Measurements from ENCODE around the gene SLC5A6. TPM values are rescaled to one million over a fixed set of nuclear protein-coding genes. Genes with fewer than 3 reads are reported as not detected.

The SLC5A6 gene
- total RNA-seq, 1 donor from 2014 or later = 66.7 TPM

- Mint-ChIP-seq H3K4me1 (ENCODE audit: low read depth) (no peaks in the 10 kb centered on the region), H3K36me3 (ENCODE audit: insufficient read depth) (peaks cover 38% of the 10 kb centered on the region), H3K4me3 (ENCODE audit: low read depth) (no peak overlapping the region), H3K27ac (no peak overlapping the region), H3K27me3 (no peaks in the 10 kb centered on the region), H3K9me3 (ENCODE audit: low read depth) (no peaks in the 10 kb centered on the region)
- TF ChIP-seq CTCF (IDR thresholded peaks at IDR 0.05; ENCODE audit: unreplicated experiment) = no peak
- DNase-seq (ENCODE audit: low spot score, unreplicated experiment) = no peak
Measured at GRCh38 chr2:27236136-27236535, 24.1 kb upstream of the SLC5A6 start.

- DNase-seq (ENCODE audit: low spot score, unreplicated experiment) = no peak
- H3K4me1 Mint-ChIP-seq (ENCODE audit: low read depth) = no peaks in the 10 kb centered on the region
- H3K27ac Mint-ChIP-seq = no peak overlapping the region
- H3K27me3 Mint-ChIP-seq = no peaks in the 10 kb centered on the region
- no peaks in the 10 kb centered on the region for H3K9me3 Mint-ChIP-seq (ENCODE audit: low read depth)
- no peak overlapping the region for H3K4me3 Mint-ChIP-seq (ENCODE audit: low read depth)
- no peak for TF ChIP-seq CTCF (IDR thresholded peaks at IDR 0.05; ENCODE audit: unreplicated experiment)
- peaks cover 30% of the 10 kb centered on the region for H3K36me3 Mint-ChIP-seq (ENCODE audit: insufficient read depth)
Measured at GRCh38 chr2:27233341-27233740, 21.3 kb upstream of the SLC5A6 start.

GRCh38 chr2:27231921-27232320, 19.9 kb upstream of the SLC5A6 start:
- Mint-ChIP-seq H3K27ac (no peak overlapping the region), H3K36me3 (ENCODE audit: insufficient read depth) (peaks cover 35% of the 10 kb centered on the region), H3K4me1 (ENCODE audit: low read depth) (no peaks in the 10 kb centered on the region), H3K9me3 (ENCODE audit: low read depth) (no peaks in the 10 kb centered on the region), H3K27me3 (no peaks in the 10 kb centered on the region), H3K4me3 (ENCODE audit: low read depth) (no peak overlapping the region)
- TF ChIP-seq CTCF (IDR thresholded peaks at IDR 0.05; ENCODE audit: unreplicated experiment) = no peak
- no peak for DNase-seq (ENCODE audit: low spot score, unreplicated experiment)

GRCh38 chr2:27227501-27227900, 15.4 kb upstream of the SLC5A6 start:
- Mint-ChIP-seq H3K4me1 (ENCODE audit: low read depth) (no peaks in the 10 kb centered on the region), H3K27ac (no peak overlapping the region), H3K9me3 (ENCODE audit: low read depth) (no peaks in the 10 kb centered on the region), H3K4me3 (ENCODE audit: low read depth) (no peak overlapping the region), H3K36me3 (ENCODE audit: insufficient read depth) (peaks cover 29% of the 10 kb centered on the region), H3K27me3 (no peaks in the 10 kb centered on the region)
- no peak for DNase-seq (ENCODE audit: low spot score, unreplicated experiment)
- no peak for TF ChIP-seq CTCF (IDR thresholded peaks at IDR 0.05; ENCODE audit: unreplicated experiment)

- no peak overlapping the region for H3K4me3 Mint-ChIP-seq (ENCODE audit: low read depth)
- no peaks in the 10 kb centered on the region for H3K27me3 Mint-ChIP-seq
- no peak for TF ChIP-seq CTCF (IDR thresholded peaks at IDR 0.05; ENCODE audit: unreplicated experiment)
- DNase-seq (ENCODE audit: low spot score, unreplicated experiment) = no peak
- peaks cover 31% of the 10 kb centered on the region for H3K36me3 Mint-ChIP-seq (ENCODE audit: insufficient read depth)
- H3K9me3 Mint-ChIP-seq (ENCODE audit: low read depth) = no peaks in the 10 kb centered on the region
- peak overlapping the region; percentile 31 for H3K27ac Mint-ChIP-seq
- H3K4me1 Mint-ChIP-seq (ENCODE audit: low read depth) = no peaks in the 10 kb centered on the region
Measured at GRCh38 chr2:27225526-27225925, 13.5 kb upstream of the SLC5A6 start.
